ENCODE results near the gene RPL39L.
A peak's percentile ranks its signal among the peaks of the same experiment; 100 is the strongest.

DNA sequence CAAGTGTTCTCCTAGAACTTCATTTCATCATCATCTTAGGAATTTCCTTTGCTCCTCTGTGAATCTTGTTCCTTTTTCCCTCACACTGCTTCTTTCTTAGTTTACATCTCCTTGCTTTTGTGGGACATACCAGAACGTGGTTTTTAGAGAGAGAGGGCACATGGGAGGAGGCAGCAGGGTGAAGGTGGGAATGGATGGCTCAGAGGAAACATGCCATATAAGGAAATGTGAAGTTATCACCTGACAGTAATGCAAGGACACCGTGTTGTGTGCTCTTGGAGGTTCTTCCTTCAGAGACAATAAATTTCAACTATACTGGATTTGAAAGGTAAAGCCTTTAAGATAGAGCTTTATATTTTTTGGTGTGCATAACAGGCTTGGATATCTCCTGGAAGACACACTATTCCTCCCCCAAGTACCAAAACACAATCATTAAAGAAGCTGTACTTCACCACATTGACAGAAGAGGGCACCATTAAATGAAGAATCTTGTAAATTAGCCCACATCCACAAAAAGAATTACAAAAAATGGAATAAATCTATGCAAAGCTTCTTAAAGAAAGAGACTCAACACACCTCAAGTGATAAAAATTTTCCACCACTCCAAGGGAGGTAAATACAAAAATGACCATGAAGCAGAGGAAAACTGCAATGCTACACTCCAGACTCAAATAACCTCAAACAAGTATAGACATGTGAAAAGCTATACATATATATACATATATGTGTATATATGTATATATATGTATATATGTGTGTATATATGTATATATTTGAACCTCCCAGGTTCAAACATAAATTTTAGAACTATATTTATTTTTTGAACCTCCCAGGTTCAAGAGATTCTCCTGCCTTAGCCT is 26.1 kb downstream of the RPL39L start:
- TF ChIP-seq, protein P1, sequence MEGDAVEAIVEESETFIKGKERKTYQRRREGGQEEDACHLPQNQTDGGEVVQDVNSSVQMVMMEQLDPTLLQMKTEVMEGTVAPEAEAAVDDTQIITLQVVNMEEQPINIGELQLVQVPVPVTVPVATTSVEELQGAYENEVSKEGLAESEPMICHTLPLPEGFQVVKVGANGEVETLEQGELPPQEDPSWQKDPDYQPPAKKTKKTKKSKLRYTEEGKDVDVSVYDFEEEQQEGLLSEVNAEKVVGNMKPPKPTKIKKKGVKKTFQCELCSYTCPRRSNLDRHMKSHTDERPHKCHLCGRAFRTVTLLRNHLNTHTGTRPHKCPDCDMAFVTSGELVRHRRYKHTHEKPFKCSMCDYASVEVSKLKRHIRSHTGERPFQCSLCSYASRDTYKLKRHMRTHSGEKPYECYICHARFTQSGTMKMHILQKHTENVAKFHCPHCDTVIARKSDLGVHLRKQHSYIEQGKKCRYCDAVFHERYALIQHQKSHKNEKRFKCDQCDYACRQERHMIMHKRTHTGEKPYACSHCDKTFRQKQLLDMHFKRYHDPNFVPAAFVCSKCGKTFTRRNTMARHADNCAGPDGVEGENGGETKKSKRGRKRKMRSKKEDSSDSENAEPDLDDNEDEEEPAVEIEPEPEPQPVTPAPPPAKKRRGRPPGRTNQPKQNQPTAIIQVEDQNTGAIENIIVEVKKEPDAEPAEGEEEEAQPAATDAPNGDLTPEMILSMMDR (conservative IDR thresholded peaks at IDR 0.05): peak; percentile 81
- TF ChIP-seq ZFX (IDR thresholded peaks at IDR 0.05): no peak

All from C4-2B (cell line).